Pulmonary artery endothelial cell (primary cell): Measurements from ENCODE around the gene HMCN1. TPM values are rescaled to one million over a fixed set of nuclear protein-coding genes. Genes with fewer than 3 reads are reported as not detected.

Source experiments
- DNase-seq: peaks from one replicate; pipeline ENCODE4 v3.0.0-alpha.2; 2011; ENCODE audit warnings: low read depth, low spot score
- total RNA-seq: library from RNA; depleted of rRNA; stranded (reverse); fragments of >200 nt; gene quantifications from 2 replicates; pipeline ENCODE4 v1.2.3, GENCODE V29; 2014

Gene HMCN1
- total RNA-seq, 1 donor from 2014 or later = 10.8 TPM

DNA sequence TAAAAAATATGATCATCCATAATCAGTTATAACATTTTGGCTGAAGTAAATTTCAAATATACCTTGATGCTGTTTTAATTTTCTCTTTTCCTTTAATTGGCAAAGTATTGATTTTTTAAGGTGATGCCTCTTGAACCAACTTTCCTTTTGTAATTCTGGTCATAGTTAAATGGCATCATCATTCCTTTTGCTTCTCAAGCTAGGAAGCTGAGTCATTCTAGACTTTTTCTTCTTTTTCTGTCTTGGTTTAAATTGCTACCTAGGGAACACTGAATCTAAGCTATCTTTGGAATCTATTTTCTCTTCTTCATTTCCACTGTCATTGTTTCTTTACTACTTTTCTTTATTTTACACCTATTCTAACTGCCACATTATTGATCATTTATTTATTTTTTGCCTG lies 162.7 kb downstream of the HMCN1 start:
- no peak for DNase-seq

DNA sequence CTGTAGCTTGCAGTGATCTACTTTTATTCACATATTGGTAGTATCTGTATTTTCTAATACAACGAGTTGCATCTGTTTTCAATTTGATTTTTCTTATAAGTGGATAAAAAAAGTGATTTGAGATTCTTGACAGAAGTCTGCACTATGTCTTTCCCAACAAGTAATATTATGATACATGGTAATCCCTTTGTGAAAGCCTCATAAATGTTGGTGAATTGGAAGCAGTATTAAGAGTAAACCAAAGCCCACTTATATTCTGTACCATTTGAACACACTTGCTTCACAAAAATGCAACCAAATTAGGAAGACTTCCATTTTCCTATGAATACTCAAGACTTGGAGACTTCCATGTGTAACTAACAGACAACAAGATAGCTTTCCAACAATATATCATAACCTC lies 172.0 kb downstream of the HMCN1 start:
- DNase-seq = no peak

DNA sequence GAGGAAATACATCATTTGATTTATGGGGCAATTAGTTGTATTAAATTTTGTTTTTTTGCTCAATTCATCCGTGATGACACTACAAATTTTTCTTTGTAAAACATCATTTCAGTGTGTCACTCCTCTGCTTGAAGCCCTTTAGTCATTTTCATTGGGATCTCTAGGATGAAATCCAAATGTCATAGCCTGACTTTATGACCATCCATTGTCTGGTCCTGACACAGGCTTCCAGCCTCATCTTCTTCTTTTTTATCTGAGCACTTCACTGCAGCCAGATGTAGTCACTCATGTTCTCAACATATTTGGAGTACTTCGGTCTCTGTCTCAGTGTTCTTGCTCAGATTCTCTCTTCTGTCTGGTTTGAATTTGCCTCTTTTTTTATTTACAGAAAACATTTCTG lies 173.1 kb downstream of the HMCN1 start:
- DNase-seq = no peak

- no peak for DNase-seq
These were observed 177.8 kb downstream of the HMCN1 start for GRCh38 chr1:185911978-185912377.

DNA sequence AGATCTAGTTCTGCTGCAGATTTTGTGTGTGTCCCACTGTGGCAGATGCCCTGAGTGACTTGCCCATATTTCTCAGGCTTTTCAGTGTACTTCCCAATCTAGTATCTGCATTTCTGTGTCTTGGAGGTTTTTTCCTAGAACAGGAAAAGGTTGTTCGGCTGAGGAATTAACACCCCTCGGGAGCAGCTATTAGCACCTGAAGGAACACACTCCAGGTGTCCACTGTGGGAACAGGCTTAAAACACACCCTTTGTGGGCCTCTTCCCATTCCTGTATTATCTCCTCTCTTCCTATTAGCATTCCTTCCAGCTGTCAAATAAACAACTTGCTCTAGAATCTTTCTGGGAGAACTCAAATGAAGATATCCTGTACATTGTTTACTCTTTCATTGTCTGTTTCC lies 178.3 kb downstream of the HMCN1 start:
- no peak for DNase-seq

DNA sequence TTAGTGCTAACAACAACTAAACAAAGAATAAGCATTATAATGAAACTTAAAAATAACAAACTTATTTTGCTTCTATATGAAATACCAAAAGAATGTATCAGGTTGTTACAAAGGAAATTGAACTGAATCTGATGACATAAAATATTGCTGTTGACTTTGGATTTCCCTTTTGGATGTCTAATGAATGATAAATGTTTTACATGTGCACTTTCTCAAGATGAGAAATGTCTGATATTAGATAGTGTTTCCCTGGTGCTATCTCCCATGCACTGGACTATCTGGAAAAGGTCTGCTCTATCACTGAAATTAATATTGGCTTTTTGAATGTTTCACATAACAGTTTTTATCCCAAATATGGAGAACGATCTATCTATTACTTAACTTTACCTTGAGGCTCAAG lies 179.9 kb downstream of the HMCN1 start:
- no peak for DNase-seq

GRCh38 chr1:185916861-185917260 lies 182.7 kb downstream of the HMCN1 start:
- DNase-seq = no peak

DNA sequence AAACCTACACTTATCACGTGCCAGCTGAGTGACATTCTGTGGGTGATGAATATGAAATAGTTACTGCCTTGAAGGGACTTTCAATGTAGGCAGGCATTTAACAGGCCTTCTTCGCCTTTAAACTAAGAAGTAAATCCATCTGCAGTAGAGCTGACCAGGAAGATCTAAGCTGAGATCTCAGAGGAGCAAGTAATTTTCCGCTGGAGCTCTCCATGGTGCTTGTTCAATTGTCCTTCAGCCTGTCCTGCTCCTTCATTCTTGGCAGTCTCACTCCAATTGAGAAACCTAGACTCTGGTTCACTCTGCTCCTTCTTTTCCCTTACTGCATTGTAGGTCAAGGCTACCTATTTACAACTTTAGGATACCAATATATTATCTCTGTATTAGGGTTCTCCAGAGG lies 183.5 kb downstream of the HMCN1 start:
- peak; percentile 11 for DNase-seq

GRCh38 chr1:185920602-185921001 lies 186.4 kb downstream of the HMCN1 start:
- DNase-seq = no peak

GRCh38 chr1:185921636-185922035 lies 187.4 kb downstream of the HMCN1 start:
- DNase-seq = no peak

DNA sequence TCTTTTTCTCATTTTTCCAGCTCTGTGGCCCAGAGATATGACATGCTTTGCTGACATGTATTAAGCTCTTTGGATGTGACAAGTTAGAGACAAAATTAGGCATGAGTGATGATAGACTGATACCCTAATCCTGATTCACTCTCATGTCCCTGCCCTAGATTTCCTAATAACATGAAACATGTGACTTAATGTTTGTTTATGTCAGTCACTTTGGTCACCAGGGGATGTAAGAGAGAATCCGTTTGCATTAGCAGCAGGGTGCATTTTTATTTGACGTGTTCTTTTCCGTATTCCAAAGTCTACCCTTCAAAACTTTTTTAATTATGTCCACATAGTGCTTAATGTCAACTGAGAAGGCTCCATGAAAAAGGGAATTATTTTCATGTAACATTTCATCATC lies 192.4 kb downstream of the HMCN1 start:
- no peak for DNase-seq

DNA sequence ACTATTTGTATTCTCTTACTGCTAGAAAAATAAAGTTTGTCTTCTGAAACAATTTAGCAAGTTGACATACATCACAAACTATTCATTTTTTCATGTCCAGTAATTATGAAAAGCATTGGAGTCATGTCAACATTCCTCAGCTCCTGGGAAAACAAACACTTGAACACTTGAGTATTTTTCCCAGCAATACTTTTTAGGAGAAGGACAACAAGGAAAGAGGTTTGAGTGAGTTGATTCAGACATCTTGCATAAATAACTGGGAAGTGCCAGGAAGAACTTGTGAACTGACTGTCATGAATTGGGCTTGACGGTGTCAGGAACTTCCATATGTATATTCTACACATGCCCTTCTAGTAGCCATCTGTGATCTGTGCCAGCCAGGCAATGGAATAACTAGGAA lies 195.6 kb downstream of the HMCN1 start:
- DNase-seq = no peak

DNA sequence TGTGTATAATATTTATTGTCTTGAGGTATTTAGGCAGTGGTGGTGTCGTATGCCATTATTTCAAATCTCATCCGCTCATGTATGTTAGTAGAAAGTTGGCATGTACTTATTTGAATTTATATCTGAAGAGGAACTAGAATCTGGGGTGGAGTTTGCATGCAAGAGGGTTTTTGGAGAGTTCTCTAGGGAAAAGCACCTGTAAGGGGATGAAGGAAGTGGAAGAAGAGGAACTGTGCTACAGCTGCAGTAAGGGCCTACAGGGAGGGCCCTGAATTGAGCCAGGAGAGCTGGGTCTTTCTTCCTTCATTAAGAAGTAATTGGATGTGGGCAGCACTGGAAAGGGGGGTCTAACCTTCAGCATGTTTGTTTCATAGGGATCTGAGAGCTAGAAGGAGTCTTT lies 197.2 kb downstream of the HMCN1 start:
- DNase-seq = no peak

- DNase-seq = no peak
These were observed 199.4 kb downstream of the HMCN1 start for GRCh38 chr1:185933580-185933979.

- no peak for DNase-seq
These were observed 200.4 kb downstream of the HMCN1 start for GRCh38 chr1:185934476-185935189.

GRCh38 chr1:185935360-185935759 lies 201.2 kb downstream of the HMCN1 start:
- no peak for DNase-seq

GRCh38 chr1:185936641-185937040 lies 202.4 kb downstream of the HMCN1 start:
- DNase-seq = no peak

DNA sequence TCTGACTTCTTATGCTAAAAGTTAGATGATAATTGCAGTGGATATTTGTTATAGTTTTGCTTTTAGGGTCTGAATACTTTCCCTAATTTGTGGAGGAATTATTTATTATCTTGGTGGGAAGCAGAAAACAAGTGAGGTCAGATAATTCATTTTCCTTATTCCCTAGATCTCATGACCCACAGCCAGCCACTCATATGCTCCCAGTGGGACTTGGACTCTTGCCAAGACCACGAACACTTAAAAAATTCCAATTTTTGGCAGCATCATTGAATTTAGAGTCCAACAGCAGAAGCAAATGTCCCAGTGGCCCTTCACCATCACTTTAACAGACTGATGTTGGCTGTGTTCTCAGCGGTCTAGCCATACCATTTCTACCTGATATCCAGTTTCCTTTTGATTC lies 204.2 kb downstream of the HMCN1 start:
- DNase-seq = no peak

GRCh38 chr1:185939142-185939541 lies 205.0 kb downstream of the HMCN1 start:
- no peak for DNase-seq

DNA sequence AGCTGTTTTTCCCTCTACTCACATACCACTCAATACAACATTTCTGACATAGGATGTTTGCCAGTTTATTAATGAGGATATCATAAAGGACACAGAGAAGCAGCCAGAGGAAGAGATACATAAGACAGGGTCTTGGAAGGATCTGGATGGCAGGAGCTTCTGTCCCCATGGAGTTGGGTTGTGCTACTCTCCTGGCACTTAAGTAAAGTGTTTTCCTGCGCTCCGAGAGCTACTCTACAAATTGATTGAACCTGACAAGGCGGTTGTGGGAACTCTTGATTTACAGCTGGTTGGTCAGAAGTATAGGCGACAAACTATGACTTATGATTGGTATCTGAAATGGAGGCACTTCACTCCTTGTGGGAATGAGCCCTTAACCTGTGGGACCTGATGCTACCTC lies 208.8 kb downstream of the HMCN1 start:
- DNase-seq = no peak

DNA sequence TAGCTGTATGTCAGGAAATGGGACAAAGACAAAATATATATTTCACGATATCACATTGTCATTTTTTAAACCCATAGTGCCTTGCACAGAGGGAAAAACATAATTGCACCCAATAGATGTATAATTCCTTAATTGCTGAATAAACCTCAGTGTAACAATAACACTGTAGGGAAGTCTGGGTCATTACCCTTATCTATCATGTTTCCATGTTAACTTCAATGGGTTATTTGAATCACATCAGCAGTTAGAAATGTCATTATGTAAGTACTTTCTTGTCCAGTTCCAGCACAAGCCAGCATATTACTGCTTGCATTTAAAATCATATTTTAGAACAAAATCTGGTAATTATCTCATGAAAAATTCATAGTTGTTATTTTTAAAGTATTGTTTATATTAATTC lies 222.7 kb downstream of the HMCN1 start:
- DNase-seq = no peak

- DNase-seq = no peak
These were observed 223.5 kb downstream of the HMCN1 start for GRCh38 chr1:185957441-185958363.
